GM18505 (cell line): Measurements from ENCODE around the gene IL27RA.
"Not testable (repeated sequence)": the region's sequence is repeated elsewhere in the genome, so short reads cannot be mapped to it uniquely, and the experiment has no call there.

Experiments used
- ATAC-seq: cut with Tn5 transposase; IDR thresholded peaks from one replicate; pipeline ENCODE4 v1.9.1; 2021; ENCODE audit not compliant: unreplicated experiment
- POLR2A ChIP-seq: IDR thresholded peaks from 4 replicates; pipeline ENCODE4 v1.6.1; 2011; ENCODE audit warnings: borderline replicate concordance; ENCODE audit not compliant: insufficient read depth, insufficient read length; ENCODE audit errors: extremely low read depth

IL27RA gene

DNA sequence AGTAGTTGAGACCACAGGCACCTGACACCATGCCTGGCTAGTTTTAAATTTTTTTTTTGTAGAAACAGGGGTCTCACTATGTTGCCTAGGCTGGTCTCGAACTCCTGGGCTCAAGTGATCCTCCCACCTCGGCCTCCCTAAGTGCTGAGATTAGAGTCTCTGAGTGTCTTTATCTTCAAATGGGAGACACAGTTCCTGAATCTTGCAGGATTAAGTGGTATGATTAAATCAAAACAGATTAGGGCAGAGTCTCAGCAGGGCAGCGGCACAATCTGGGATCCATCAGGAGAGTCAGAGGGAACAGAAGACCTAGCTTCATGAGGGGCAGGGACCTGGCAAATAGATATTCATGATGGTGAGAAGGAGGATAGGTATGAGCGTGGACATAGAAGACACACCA, 2.7 kb upstream of the IL27RA start:
- ATAC-seq, result no peak

GRCh38 chr19:14030997-14031718, 404 bp upstream of the IL27RA start:
- TF ChIP-seq POLR2A, result no peak
- ATAC-seq, result no peak

More for the DNA sequence above, 2.7 kb upstream of the IL27RA start:
- TF ChIP-seq POLR2A, result no peak

DNA sequence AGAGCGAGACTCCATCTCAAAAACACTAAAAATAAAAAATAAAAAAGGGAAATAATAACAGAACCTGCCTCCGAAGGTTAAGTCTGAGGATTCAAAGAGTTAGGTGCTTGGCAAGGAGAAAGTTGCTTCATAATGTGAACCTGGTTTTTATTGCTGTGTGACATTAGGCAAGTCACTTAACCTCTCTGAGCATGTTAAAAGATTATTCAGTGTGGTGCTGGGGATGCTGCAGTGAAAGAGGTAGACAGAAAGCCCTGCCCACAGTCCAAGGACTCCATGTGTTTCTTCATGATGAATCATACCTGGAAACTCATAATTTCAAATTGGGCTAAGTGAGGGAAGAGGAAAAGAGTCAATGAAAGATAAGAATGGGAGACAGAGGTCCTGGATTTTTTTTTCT, 2.4 kb downstream of the IL27RA start:
- TF ChIP-seq POLR2A, result no peak
- no peak for ATAC-seq

- not testable (repeated sequence) for ATAC-seq
Observed at GRCh38 chr19:14035159-14035558, 3.6 kb downstream of the IL27RA start.

- TF ChIP-seq POLR2A, result no peak
- ATAC-seq, result no peak
Observed at GRCh38 chr19:14035706-14036105, 4.1 kb downstream of the IL27RA start.

GRCh38 chr19:14039181-14039580, 7.6 kb downstream of the IL27RA start:
- ATAC-seq, result no peak
- TF ChIP-seq POLR2A, result no peak

- ATAC-seq, result not testable (repeated sequence)
Observed at GRCh38 chr19:14042659-14043608, 11.4 kb downstream of the IL27RA start.

- not testable (repeated sequence) for ATAC-seq
Observed at GRCh38 chr19:14047866-14048265, 16.3 kb downstream of the IL27RA start.

GRCh38 chr19:14048443-14049153, 17.0 kb downstream of the IL27RA start:
- TF ChIP-seq POLR2A, result no peak
- ATAC-seq, result no peak

GRCh38 chr19:14050512-14050911, 18.9 kb downstream of the IL27RA start:
- ATAC-seq, result no peak
- TF ChIP-seq POLR2A, result no peak

DNA sequence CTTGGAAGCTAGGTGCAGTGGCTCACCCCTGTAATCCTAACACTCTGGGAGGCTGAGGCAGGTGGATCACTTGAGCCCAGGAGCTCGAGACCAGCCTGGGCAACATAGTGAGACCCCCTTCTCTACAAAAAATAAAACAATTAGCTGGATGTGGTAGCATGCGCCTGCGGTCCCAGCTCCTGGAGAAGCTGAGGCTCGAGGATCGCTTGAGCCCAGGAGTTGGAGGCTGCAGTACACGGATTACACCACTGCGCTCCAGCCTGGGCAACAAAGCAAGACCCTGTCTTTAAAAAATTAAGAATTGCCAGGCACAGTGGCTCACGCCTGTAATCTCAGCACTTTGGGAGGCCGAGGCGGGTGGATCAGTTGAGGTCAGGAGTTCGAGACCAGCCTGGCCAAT, 19.4 kb downstream of the IL27RA start:
- ATAC-seq, result not testable (repeated sequence)

DNA sequence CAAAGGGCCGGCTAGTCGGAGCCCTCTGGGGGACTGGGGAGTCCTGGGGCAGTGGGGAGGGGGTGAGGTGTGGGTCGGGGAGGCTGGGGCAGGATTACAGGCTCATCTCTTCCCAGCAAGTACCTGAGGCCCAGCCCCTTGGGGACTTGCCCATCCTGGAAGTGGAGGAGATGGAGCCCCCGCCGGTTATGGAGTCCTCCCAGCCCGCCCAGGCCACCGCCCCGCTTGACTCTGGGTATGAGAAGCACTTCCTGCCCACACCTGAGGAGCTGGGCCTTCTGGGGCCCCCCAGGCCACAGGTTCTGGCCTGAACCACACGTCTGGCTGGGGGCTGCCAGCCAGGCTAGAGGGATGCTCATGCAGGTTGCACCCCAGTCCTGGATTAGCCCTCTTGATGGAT, 20.4 kb downstream of the IL27RA start:
- TF ChIP-seq POLR2A, result no peak
- ATAC-seq, result no peak

DNA sequence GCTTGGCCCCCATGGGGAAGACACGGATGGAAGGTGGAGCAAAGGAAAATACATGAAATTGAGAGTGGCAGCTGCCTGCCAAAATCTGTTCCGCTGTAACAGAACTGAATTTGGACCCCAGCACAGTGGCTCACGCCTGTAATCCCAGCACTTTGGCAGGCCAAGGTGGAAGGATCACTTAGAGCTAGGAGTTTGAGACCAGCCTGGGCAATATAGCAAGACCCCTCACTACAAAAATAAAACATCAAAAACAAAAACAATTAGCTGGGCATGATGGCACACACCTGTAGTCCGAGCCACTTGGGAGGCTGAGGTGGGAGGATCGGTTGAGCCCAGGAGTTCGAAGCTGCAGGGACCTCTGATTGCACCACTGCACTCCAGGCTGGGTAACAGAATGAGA, 20.9 kb downstream of the IL27RA start:
- TF ChIP-seq POLR2A, result no peak
- no peak for ATAC-seq

DNA sequence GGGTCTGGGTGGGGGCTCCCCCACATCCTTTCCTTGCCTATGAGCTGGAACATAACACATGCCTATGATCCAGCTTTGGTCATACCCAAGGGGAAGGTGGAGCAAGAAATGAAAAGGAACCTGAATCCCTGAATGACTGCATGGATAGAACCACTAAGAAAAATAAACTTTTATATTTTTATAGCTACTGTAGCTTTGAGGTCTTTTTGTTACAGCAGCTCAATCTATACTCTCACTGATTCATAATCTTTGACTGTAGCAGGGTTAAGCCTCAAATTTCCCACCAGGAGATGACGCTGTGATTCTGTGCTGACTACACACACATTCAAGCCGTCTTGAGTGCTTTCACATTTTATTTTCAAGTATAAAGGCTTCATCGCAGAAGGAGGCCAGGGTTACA, 21.5 kb downstream of the IL27RA start:
- ATAC-seq, result no peak
- TF ChIP-seq POLR2A, result no peak
